Endodermal cell (in vitro differentiated cells): ENCODE measurements around the gene RARRES1. TPM values are rescaled to one million over a fixed set of nuclear protein-coding genes. Genes with fewer than 3 reads are reported as not detected.

Experiments used
- DNase-seq: peaks from one replicate; pipeline ENCODE4 v3.0.0-alpha.2; 2017
- H3K27ac ChIP-seq: 2 replicates; pipeline ENCODE4 v1.5.1; 2013; ENCODE audit warnings: mild to moderate bottlenecking, low read depth, low read length, moderate library complexity
- H3K27me3 ChIP-seq: 2 replicates; pipeline ENCODE4 v1.6.1; 2013; ENCODE audit warnings: mild to moderate bottlenecking, low read length, moderate library complexity; ENCODE audit not compliant: insufficient read depth, control insufficient read depth, poor library complexity, severe bottlenecking
- H3K36me3 ChIP-seq: 2 replicates; pipeline ENCODE4 v1.7.0; 2013; ENCODE audit warnings: mild to moderate bottlenecking, low read length, moderate library complexity; ENCODE audit not compliant: control insufficient read depth, insufficient read depth
- H3K4me1 ChIP-seq: one replicate; pipeline ENCODE4 v1.7.0; 2013; ENCODE audit warnings: low read length; ENCODE audit not compliant: control insufficient read depth, insufficient read depth
- H3K4me3 ChIP-seq: 2 replicates; pipeline ENCODE4 v1.5.1; 2013; ENCODE audit warnings: mild to moderate bottlenecking, low read length, moderate library complexity
- H3K9ac ChIP-seq: 2 replicates; pipeline ENCODE4 v1.6.1; 2013; ENCODE audit warnings: mild to moderate bottlenecking, low read length, moderate library complexity; ENCODE audit not compliant: poor library complexity, severe bottlenecking; ENCODE audit errors: extremely low read depth
- H3K9me3 ChIP-seq: 2 replicates; pipeline ENCODE4 v1.6.1; 2013; ENCODE audit warnings: mild to moderate bottlenecking, low read length, moderate library complexity; ENCODE audit not compliant: control insufficient read depth
- H3K27ac Mint-ChIP-seq: 2 replicates; pipeline ENCODE4 v1.8.0; 2020; ENCODE audit warnings: mixed read lengths
- H3K27me3 Mint-ChIP-seq: 2 replicates; pipeline ENCODE4 v1.8.0; 2021; ENCODE audit warnings: mild to moderate bottlenecking, mixed read lengths; ENCODE audit not compliant: insufficient read depth
- H3K36me3 Mint-ChIP-seq: 2 replicates; pipeline ENCODE4 v1.8.0; 2020; ENCODE audit warnings: low read depth, mixed read lengths
- H3K4me1 Mint-ChIP-seq: 2 replicates; pipeline ENCODE4 v1.8.0; 2020; ENCODE audit warnings: mixed read lengths
- H3K4me3 Mint-ChIP-seq: 2 replicates; pipeline ENCODE4 v1.8.0; 2020; ENCODE audit warnings: mild to moderate bottlenecking, moderate library complexity, mixed read lengths
- H3K9me3 Mint-ChIP-seq: 2 replicates; pipeline ENCODE4 v1.8.0; 2020; ENCODE audit warnings: mild to moderate bottlenecking, mixed read lengths
- CTCF ChIP-seq: fragments of 200-600 bp; sonication (generic); conservative IDR thresholded peaks from 2 replicates; pipeline ENCODE4 v1.5.0; 2021; ENCODE audit warnings: antibody characterized with exemption, mild to moderate bottlenecking
- WGBS, 2 experiments: methylation state at CpG; one replicate each; pipeline versions ENCODE4 v1.1.5 to v1.1.7; 2013; ENCODE audit warnings: missing lambda C conversion rate in 2 of 2, mixed read lengths in 1 of 2; ENCODE audit not compliant: insufficient coverage in 1 of 2, insufficient read length in 1 of 2; 5-methylcytosine and 5-hydroxymethylcytosine counted together
- total RNA-seq, 2 donors: library from RNA; stranded (reverse); fragmentation: NEBNext Ultra II Directional in 1 of 2; extraction: Animal tissue kit (Norgen Biotek cat#: 25700) in 1 of 2; gene quantifications; 2 replicates in 1 of 2; 3 replicates in 1 of 2; pipeline ENCODE4 v1.2.1, GENCODE V29; 2021

Gene RARRES1
- total RNA-seq, 2 donors from 2014 or later: 0.58 to 0.95 TPM

- Histone ChIP-seq H3K4me3 (no peak overlapping the region), H3K9ac (no peak overlapping the region), H3K36me3 (no peaks in the 10 kb centered on the region), H3K9me3 (peaks cover 6% of the 10 kb centered on the region), H3K4me1 (no peaks in the 10 kb centered on the region), H3K27me3 (peaks cover 35% of the 10 kb centered on the region), H3K27ac (no peak overlapping the region)
- Mint-ChIP-seq H3K36me3 (peaks cover 11% of the 10 kb centered on the region), H3K27me3 (peaks cover 29% of the 10 kb centered on the region), H3K4me3 (no peak overlapping the region), H3K4me1 (peaks cover 2% of the 10 kb centered on the region), H3K9me3 (peaks cover 7% of the 10 kb centered on the region), H3K27ac (no peak overlapping the region)
- no peak for DNase-seq
- 86 to 93% methylated on average over 6 to 7 of the region's 7 CpGs for WGBS, 2 experiments
- no peak for TF ChIP-seq CTCF
Measured at GRCh38 chr3:158735296-158736033, 3.2 kb upstream of the RARRES1 start.

GRCh38 chr3:158733656-158734055, 1.4 kb upstream of the RARRES1 start:
- Mint-ChIP-seq H3K36me3 (peaks cover 11% of the 10 kb centered on the region), H3K4me3 (no peak overlapping the region), H3K9me3 (peaks cover 7% of the 10 kb centered on the region), H3K27ac (no peak overlapping the region), H3K27me3 (peaks cover 35% of the 10 kb centered on the region), H3K4me1 (peaks cover 2% of the 10 kb centered on the region)
- H3K9ac ChIP-seq: no peak overlapping the region
- H3K9me3 ChIP-seq: peaks cover 6% of the 10 kb centered on the region
- TF ChIP-seq CTCF: no peak
- 91 to 100% methylated on average over 1 to 3 of the region's 3 CpGs for WGBS, 2 experiments
- H3K4me1 ChIP-seq: no peaks in the 10 kb centered on the region
- no peak for DNase-seq
- H3K4me3 ChIP-seq: no peak overlapping the region
- no peaks in the 10 kb centered on the region for H3K36me3 ChIP-seq
- H3K27me3 ChIP-seq: peaks cover 35% of the 10 kb centered on the region
- H3K27ac ChIP-seq: no peak overlapping the region

- Mint-ChIP-seq H3K4me3 (peak overlapping the region; percentile 53), H3K4me1 (peaks cover 2% of the 10 kb centered on the region), H3K27me3 (peaks cover 35% of the 10 kb centered on the region), H3K36me3 (peaks cover 11% of the 10 kb centered on the region), H3K9me3 (peaks cover 7% of the 10 kb centered on the region), H3K27ac (no peak overlapping the region)
- Histone ChIP-seq H3K4me3 (peak overlapping the region; percentile 72), H3K27ac (no peak overlapping the region), H3K27me3 (peaks cover 35% of the 10 kb centered on the region), H3K9me3 (peaks cover 6% of the 10 kb centered on the region), H3K36me3 (no peaks in the 10 kb centered on the region), H3K9ac (no peak overlapping the region), H3K4me1 (no peaks in the 10 kb centered on the region)
- TF ChIP-seq CTCF: no peak
- WGBS, 2 experiments: 34 to 63% methylated on average over 10 to 15 of the region's 15 CpGs
- DNase-seq: peak; percentile 78
Measured at GRCh38 chr3:158732856-158733200, 571 bp upstream of the RARRES1 start.
